HEK293 (cell line): Measurements from ENCODE around the gene ADCY7.

Experiments
- CTCF ChIA-PET: fragments of 350-600 bp; formaldehyde crosslinking; extraction: SDS; loops from one replicate; lab custom pipeline; 2021; ENCODE audit warnings: antibody characterized with exemption; lab: Yijun Ruan, JAX
- POLR2A ChIA-PET: fragments of 300-600 bp; formaldehyde crosslinking; extraction: SDS; loops from one replicate; lab custom pipeline; 2020; ENCODE audit warnings: antibody characterized with exemption, inconsistent platforms; lab: Yijun Ruan, JAX
- H3K27ac ChIP-seq: fragments of 200-500 bp; sonication (Bioruptor generic); 2 replicates; pipeline ENCODE4 v1.5.1; 2014; ENCODE audit warnings: low read depth, low read length, control low read depth, inconsistent platforms; ENCODE audit errors: extremely low read depth
- H3K36me3 ChIP-seq, 2 experiments: fragments of 200-500 bp in 1 of 2; sonication (Bioruptor generic) in 1 of 2; 1 replicate in 1 of 2; 2 replicates in 1 of 2; pipeline ENCODE4 v1.5.1; 2014 to 2017; ENCODE audit warnings: inconsistent platforms in 2 of 2, low read length in 2 of 2; ENCODE audit not compliant: control insufficient read depth in 2 of 2, insufficient read depth in 1 of 2
- H3K4me1 ChIP-seq: fragments of 200-500 bp; sonication (Bioruptor generic); 2 replicates; pipeline ENCODE4 v1.5.1; 2014; ENCODE audit warnings: mild to moderate bottlenecking, low read length, inconsistent platforms; ENCODE audit not compliant: control insufficient read depth, insufficient read depth
- H3K4me3 ChIP-seq: 2 replicates; pipeline ENCODE4 v1.5.1; 2011; ENCODE audit warnings: low read depth, mild to moderate bottlenecking, control low read depth, low read length, moderate library complexity
- H3K9me3 ChIP-seq: fragments of 200-500 bp; sonication (Bioruptor generic); 2 replicates; pipeline ENCODE4 v1.5.1; 2014; ENCODE audit warnings: low read depth, low read length, inconsistent platforms; ENCODE audit not compliant: control insufficient read depth, insufficient read depth
- ATF2 ChIP-seq: fragments of 450-650 bp; formaldehyde crosslinking; IDR thresholded peaks from 2 replicates; pipeline ENCODE4 v1.5.1; 2016; ENCODE audit warnings: missing biosample characterization, missing genetic modification characterization, low read depth
- KLF16 ChIP-seq: fragments of 450-650 bp; formaldehyde crosslinking; IDR thresholded peaks from 2 replicates; pipeline ENCODE4 v1.5.1; 2017; ENCODE audit warnings: missing biosample characterization, missing genetic modification characterization
- OVOL3 ChIP-seq: fragments of 450-650 bp; formaldehyde crosslinking; IDR thresholded peaks from 2 replicates; pipeline ENCODE4 v1.5.1; 2016; ENCODE audit warnings: missing biosample characterization, missing genetic modification characterization
- PATZ1 ChIP-seq: fragments of 450-650 bp; formaldehyde crosslinking; IDR thresholded peaks from 2 replicates; pipeline ENCODE4 v1.5.1; 2016; ENCODE audit warnings: missing biosample characterization, missing genetic modification characterization
- SP3 ChIP-seq: fragments of 450-650 bp; formaldehyde crosslinking; IDR thresholded peaks from 2 replicates; pipeline ENCODE4 v1.5.1; 2016; ENCODE audit warnings: missing biosample characterization, missing genetic modification characterization
- ZBTB10 ChIP-seq: fragments of 450-650 bp; formaldehyde crosslinking; IDR thresholded peaks from 2 replicates; pipeline ENCODE4 v1.5.1; 2016; ENCODE audit warnings: missing biosample characterization, missing genetic modification characterization
- ZEB2 ChIP-seq: fragments of 450-650 bp; formaldehyde crosslinking; IDR thresholded peaks from 2 replicates; pipeline ENCODE4 v1.5.1; 2016; ENCODE audit warnings: missing biosample characterization, missing genetic modification characterization
- ZNF121 ChIP-seq: fragments of 450-650 bp; formaldehyde crosslinking; IDR thresholded peaks from 2 replicates; pipeline ENCODE4 v1.5.1; 2016; ENCODE audit warnings: missing biosample characterization, missing genetic modification characterization
- ZNF558 ChIP-seq: fragments of 450-650 bp; formaldehyde crosslinking; IDR thresholded peaks from 2 replicates; pipeline ENCODE4 v1.5.1; 2016; ENCODE audit warnings: missing biosample characterization, missing genetic modification characterization
- ZNF561 ChIP-seq: fragments of 450-650 bp; IDR thresholded peaks from 2 replicates; pipeline ENCODE4 v1.5.1; 2018; ENCODE audit warnings: missing biosample characterization, missing genetic modification characterization, borderline replicate concordance
- ZNF639 ChIP-seq: fragments of 450-650 bp; formaldehyde crosslinking; IDR thresholded peaks from 2 replicates; pipeline ENCODE4 v1.5.1; 2016; ENCODE audit warnings: missing biosample characterization, missing genetic modification characterization
- TF ChIP-seq, protein P1 (sequence below): fragments of 450-650 bp; formaldehyde crosslinking; IDR thresholded peaks from 2 replicates; pipeline ENCODE4 v1.5.1; 2017; ENCODE audit warnings: missing biosample characterization, missing genetic modification characterization
- TF ChIP-seq, protein P2 (sequence below): fragments of 450-650 bp; formaldehyde crosslinking; conservative IDR thresholded peaks from 2 replicates; pipeline ENCODE4 v1.5.1; 2016; ENCODE audit warnings: low read depth, missing biosample characterization, missing genetic modification characterization

ADCY7 gene

GRCh38 chr16:50265716-50266336, 525 bp upstream of the ADCY7 start:
- no peak overlapping the region; the same call in 1 of the 2 replicates for H3K27ac ChIP-seq
- no peaks in the 10 kb centered on the region for H3K36me3 ChIP-seq
- TF ChIP-seq ZNF639 (tag by site-specific recombination) (no peak), ZBTB10 (tag by site-specific recombination) (no peak), ZNF558 (no peak), PATZ1 (tag by site-specific recombination) (no peak), ZNF121 (tag by site-specific recombination) (no peak), ZNF561 (tag by site-specific recombination) (no peak), SP3 (tag by site-specific recombination) (no peak), OVOL3 (tag by site-specific recombination) (no peak), ATF2 (tag by site-specific recombination) (no peak), KLF16 (tag by site-specific recombination) (no peak), ZEB2 (tag by site-specific recombination) (no peak)
- TF ChIP-seq, protein P1, sequence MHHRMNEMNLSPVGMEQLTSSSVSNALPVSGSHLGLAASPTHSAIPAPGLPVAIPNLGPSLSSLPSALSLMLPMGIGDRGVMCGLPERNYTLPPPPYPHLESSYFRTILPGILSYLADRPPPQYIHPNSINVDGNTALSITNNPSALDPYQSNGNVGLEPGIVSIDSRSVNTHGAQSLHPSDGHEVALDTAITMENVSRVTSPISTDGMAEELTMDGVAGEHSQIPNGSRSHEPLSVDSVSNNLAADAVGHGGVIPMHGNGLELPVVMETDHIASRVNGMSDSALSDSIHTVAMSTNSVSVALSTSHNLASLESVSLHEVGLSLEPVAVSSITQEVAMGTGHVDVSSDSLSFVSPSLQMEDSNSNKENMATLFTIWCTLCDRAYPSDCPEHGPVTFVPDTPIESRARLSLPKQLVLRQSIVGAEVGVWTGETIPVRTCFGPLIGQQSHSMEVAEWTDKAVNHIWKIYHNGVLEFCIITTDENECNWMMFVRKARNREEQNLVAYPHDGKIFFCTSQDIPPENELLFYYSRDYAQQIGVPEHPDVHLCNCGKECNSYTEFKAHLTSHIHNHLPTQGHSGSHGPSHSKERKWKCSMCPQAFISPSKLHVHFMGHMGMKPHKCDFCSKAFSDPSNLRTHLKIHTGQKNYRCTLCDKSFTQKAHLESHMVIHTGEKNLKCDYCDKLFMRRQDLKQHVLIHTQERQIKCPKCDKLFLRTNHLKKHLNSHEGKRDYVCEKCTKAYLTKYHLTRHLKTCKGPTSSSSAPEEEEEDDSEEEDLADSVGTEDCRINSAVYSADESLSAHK (tag by site-specific recombination): no peak
- TF ChIP-seq, protein P2, sequence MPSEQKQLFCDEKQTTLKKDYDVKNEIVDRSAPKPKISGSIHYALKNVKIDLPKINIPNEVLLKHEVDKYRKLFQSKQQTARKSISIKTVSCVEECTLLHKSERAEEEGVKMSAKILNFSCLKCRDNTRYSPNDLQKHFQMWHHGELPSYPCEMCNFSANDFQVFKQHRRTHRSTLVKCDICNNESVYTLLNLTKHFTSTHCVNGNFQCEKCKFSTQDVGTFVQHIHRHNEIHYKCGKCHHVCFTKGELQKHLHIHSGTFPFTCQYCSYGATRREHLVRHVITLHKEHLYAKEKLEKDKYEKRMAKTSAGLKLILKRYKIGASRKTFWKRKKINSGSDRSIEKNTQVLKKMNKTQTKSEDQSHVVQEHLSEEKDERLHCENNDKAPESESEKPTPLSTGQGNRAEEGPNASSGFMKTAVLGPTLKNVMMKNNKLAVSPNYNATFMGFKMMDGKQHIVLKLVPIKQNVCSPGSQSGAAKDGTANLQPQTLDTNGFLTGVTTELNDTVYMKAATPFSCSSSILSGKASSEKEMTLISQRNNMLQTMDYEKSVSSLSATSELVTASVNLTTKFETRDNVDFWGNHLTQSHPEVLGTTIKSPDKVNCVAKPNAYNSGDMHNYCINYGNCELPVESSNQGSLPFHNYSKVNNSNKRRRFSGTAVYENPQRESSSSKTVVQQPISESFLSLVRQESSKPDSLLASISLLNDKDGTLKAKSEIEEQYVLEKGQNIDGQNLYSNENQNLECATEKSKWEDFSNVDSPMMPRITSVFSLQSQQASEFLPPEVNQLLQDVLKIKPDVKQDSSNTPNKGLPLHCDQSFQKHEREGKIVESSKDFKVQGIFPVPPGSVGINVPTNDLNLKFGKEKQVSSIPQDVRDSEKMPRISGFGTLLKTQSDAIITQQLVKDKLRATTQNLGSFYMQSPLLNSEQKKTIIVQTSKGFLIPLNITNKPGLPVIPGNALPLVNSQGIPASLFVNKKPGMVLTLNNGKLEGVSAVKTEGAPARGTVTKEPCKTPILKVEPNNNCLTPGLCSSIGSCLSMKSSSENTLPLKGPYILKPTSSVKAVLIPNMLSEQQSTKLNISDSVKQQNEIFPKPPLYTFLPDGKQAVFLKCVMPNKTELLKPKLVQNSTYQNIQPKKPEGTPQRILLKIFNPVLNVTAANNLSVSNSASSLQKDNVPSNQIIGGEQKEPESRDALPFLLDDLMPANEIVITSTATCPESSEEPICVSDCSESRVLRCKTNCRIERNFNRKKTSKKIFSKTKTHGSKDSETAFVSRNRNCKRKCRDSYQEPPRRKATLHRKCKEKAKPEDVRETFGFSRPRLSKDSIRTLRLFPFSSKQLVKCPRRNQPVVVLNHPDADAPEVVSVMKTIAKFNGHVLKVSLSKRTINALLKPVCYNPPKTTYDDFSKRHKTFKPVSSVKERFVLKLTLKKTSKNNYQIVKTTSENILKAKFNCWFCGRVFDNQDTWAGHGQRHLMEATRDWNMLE (tag by site-specific recombination): no peak
- H3K4me1 ChIP-seq: 0 out of 2 replicates have a peak, but pooled peaks cover 3% of the 10 kb centered on the region
- H3K9me3 ChIP-seq: no peaks in the 10 kb centered on the region
- H3K4me3 ChIP-seq: no peak overlapping the region
- CTCF ChIA-PET: interaction anchor here (0.6 to 1.1 kb wide), 5 partner anchors 13 to 241 kb away, joined by 3 to 5 read pairs (median 3); partner anchors contain the start of gene CNEP1R1
- POLR2A ChIA-PET: interaction anchor here (0.6 to 1.4 kb wide), 2 partner anchors 9 to 31 kb away, joined by 3 to 5 read pairs; no protein-coding TSS in a partner anchor
